Activated CD8-positive, alpha-beta memory T cell treated with anti-CD3 and anti-CD28 coated beads, Interleukin-2, amount 50 U/mL, for 1 hour (primary cell): ENCODE measurements around the gene G0S2.
"Not testable (repeated sequence)": the region's sequence is repeated elsewhere in the genome, so short reads cannot be mapped to it uniquely, and the experiment has no call there.

ENCODE experiments used
- DNase-seq: peaks from one replicate; pipeline ENCODE4 v3.0.0-alpha.2; 2020; ENCODE audit errors: extremely low read depth

The G0S2 gene

GRCh38 chr1:209678981-209679539 lies 3.8 kb downstream of the G0S2 start:
- no peak for DNase-seq

- DNase-seq, result no peak
Measured at GRCh38 chr1:209685821-209686220, 10.6 kb downstream of the G0S2 start.

- DNase-seq, result no peak
Measured at GRCh38 chr1:209686322-209686721, 11.1 kb downstream of the G0S2 start.

- no peak for DNase-seq
Measured at GRCh38 chr1:209688746-209689234, 13.6 kb downstream of the G0S2 start.

- no peak for DNase-seq
Measured at GRCh38 chr1:209689477-209689876, 14.3 kb downstream of the G0S2 start.

- DNase-seq, result no peak
Measured at GRCh38 chr1:209691237-209691636, 16.0 kb downstream of the G0S2 start.

GRCh38 chr1:209692296-209692695 lies 17.1 kb downstream of the G0S2 start:
- no peak for DNase-seq

- DNase-seq, result peak; percentile 23
Measured at GRCh38 chr1:209692745-209693504, 17.7 kb downstream of the G0S2 start.

- DNase-seq, result no peak
Measured at GRCh38 chr1:209696673-209697072, 21.5 kb downstream of the G0S2 start.

GRCh38 chr1:209697126-209697525 lies 21.9 kb downstream of the G0S2 start:
- DNase-seq, result no peak

GRCh38 chr1:209700686-209701085 lies 25.5 kb downstream of the G0S2 start:
- DNase-seq, result not testable (repeated sequence)

GRCh38 chr1:209702832-209703231 lies 27.6 kb downstream of the G0S2 start:
- no peak for DNase-seq

- DNase-seq, result no peak
Measured at GRCh38 chr1:209703834-209704504, 28.8 kb downstream of the G0S2 start.

- DNase-seq, result no peak
Measured at GRCh38 chr1:209704584-209704983, 29.4 kb downstream of the G0S2 start, which contains the start of gene HSD11B1. TSS of gene HSD11B1 (plus strand) at chr1:209704846. CDS start at chr1:209704943, 97 bp downstream.

GRCh38 chr1:209705033-209705598 lies 29.9 kb downstream of the G0S2 start:
- no peak for DNase-seq

GRCh38 chr1:209706622-209707021 lies 31.4 kb downstream of the G0S2 start:
- no peak for DNase-seq

- no peak for DNase-seq
Measured at GRCh38 chr1:209707308-209707707, 32.1 kb downstream of the G0S2 start.

- no peak for DNase-seq
Measured at GRCh38 chr1:209708297-209708696, 33.1 kb downstream of the G0S2 start.

GRCh38 chr1:209710093-209710492 lies 34.9 kb downstream of the G0S2 start:
- DNase-seq, result no peak

GRCh38 chr1:209710847-209711246 lies 35.6 kb downstream of the G0S2 start:
- DNase-seq, result no peak

- DNase-seq, result no peak
Measured at GRCh38 chr1:209714338-209714737, 39.1 kb downstream of the G0S2 start.

GRCh38 chr1:209715314-209715713 lies 40.1 kb downstream of the G0S2 start:
- no peak for DNase-seq
